Measurements from ENCODE around the gene FOXJ3. TPM values are rescaled to one million over a fixed set of nuclear protein-coding genes. Genes with fewer than 3 reads are reported as not detected.

The FOXJ3 gene
- total RNA-seq, 1 donor from 2014 or later, result 17.2 TPM

GRCh38 chr1:42146626-42147320 lies 188.3 kb downstream of the FOXJ3 start:
- DNase-seq (ENCODE audit: low read depth), result no peak
- peak; percentile 86 for TF ChIP-seq CTCF (conservative IDR thresholded peaks at IDR 0.05; ENCODE audit: low read depth, low read length)
- H3K4me3 ChIP-seq (ENCODE audit: low read depth, low read length), result no peak overlapping the region

GRCh38 chr1:42145764-42146625 lies 189.0 kb downstream of the FOXJ3 start:
- no peak overlapping the region for H3K4me3 ChIP-seq (ENCODE audit: low read depth, low read length)
- no peak for TF ChIP-seq CTCF (conservative IDR thresholded peaks at IDR 0.05; ENCODE audit: low read depth, low read length)
- DNase-seq (ENCODE audit: low read depth), result no peak

GRCh38 chr1:42145389-42145716 lies 189.7 kb downstream of the FOXJ3 start:
- H3K4me3 ChIP-seq (ENCODE audit: low read depth, low read length), result no peak overlapping the region
- DNase-seq (ENCODE audit: low read depth), result no peak
- no peak for TF ChIP-seq CTCF (conservative IDR thresholded peaks at IDR 0.05; ENCODE audit: low read depth, low read length)

GRCh38 chr1:42144711-42145388 lies 190.2 kb downstream of the FOXJ3 start:
- no peak for DNase-seq (ENCODE audit: low read depth)
- TF ChIP-seq CTCF (conservative IDR thresholded peaks at IDR 0.05; ENCODE audit: low read depth, low read length), result no peak
- no peak overlapping the region for H3K4me3 ChIP-seq (ENCODE audit: low read depth, low read length)

- H3K4me3 ChIP-seq (ENCODE audit: low read depth, low read length), result no peak overlapping the region
- DNase-seq (ENCODE audit: low read depth), result no peak
- no peak for TF ChIP-seq CTCF (conservative IDR thresholded peaks at IDR 0.05; ENCODE audit: low read depth, low read length)
Measured at GRCh38 chr1:42143896-42144710, 190.9 kb downstream of the FOXJ3 start.

- no peak overlapping the region for H3K4me3 ChIP-seq (ENCODE audit: low read depth, low read length)
- no peak for DNase-seq (ENCODE audit: low read depth)
- no peak for TF ChIP-seq CTCF (conservative IDR thresholded peaks at IDR 0.05; ENCODE audit: low read depth, low read length)
Measured at GRCh38 chr1:42142894-42143675, 191.9 kb downstream of the FOXJ3 start.
